H4 (cell line): ENCODE measurements around the gene RCOR2. TPM values are rescaled to one million over a fixed set of nuclear protein-coding genes. Genes with fewer than 3 reads are reported as not detected.
A peak's percentile ranks its signal among the peaks of the same experiment; 100 is the strongest.
"Not testable (repeated sequence)": the region's sequence is repeated elsewhere in the genome, so short reads cannot be mapped to it uniquely, and the experiment has no call there.

Experiments used
- DNase-seq: peaks from one replicate; pipeline ENCODE4 v3.0.0-alpha.2; 2015; ENCODE audit warnings: low spot score
- total RNA-seq: library from RNA; depleted of rRNA; stranded (reverse); fragments of >200 nt; shearing (Covaris generic); gene quantifications from 2 replicates; pipeline ENCODE4 v1.2.3, GENCODE V29; 2014; rRNA removed

The RCOR2 gene
- total RNA-seq, 1 experiment from 2014 or later, result 0.66 TPM

DNA sequence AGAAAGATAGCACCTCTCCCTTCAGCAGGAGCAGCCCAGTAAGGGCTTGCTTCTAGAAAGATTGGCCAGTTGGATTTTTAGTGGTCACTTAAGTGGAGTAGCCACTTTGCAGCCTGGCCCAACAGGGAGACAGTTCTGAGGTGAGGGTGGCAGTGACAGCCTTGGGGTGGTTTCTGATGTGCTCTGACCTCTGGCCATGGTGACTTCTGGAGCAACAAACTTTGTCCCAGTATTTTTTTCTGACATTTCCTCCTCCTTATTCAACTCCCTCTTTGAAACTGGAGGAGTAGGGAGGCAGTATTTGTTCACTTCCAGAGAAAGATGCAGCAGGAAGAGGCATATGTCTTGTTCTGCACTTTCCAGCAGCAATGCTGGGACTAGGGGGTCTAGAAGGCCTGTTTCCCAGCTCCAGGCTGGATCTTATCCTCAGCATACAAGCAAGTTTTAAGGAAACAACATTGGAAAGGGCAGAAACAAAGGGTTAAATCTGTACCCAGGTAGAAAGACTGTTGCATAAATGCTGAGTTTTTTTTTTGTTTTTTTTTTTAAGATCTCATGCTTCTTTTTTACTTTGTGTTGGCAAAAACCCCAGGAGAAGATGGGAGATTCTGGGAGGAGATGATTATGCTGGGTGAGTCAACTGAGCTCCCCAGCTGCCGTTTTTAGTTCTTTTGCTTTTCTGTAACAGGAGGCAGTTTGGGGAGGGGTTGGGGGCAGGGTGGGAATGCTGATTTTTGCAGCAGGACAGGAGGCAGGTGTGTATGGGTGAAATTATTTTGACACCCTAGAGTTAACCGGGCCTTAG lies 37.2 kb downstream of the RCOR2 start:
- no peak for DNase-seq

DNA sequence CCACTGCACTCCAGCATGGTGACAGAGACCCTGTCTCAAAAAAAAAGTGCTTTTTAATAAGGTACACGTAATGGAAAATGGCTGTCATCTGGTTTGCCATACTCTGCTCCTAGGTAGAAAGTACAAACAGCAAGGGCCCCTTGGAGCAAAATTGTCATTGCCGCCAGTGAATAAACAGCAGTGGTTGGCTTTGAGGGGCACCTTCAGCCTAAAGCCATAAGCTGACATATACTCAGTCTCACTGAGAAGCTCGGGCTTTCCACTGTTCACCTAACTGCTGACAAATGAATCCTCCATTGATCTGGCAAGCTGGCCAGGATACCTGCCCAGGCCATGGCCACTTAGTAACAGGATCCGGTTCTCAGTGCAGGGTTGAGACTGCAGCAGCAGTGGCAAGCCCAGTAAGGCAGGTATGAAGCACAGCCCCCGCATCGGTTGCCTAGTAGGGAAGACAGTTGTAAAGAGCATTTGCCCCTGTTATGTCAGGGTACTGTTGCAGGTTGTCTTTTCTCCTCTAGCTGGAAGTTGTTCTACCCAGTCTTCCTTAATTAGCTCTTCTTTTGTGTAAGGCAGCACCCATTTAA lies 39.2 kb downstream of the RCOR2 start:
- DNase-seq, result no peak

DNA sequence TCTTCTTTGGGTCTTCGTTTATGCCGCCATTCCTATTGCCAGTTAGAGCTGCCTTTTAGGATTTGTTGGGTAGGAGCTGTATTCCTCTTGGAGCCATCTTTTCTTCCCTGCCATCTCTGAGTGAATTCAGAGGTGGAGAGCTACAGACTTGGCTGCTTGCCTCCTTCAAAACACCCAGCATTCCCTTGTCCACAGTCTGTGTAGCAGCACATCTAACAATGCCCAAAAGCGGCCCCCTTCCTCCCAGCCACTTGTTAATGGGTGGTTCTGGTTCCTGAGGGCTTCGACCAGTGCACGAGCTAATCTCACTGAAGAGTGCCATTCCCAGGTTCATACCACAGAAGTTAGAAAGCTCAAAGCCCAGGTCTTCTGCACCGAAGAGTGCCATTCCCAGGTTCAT lies 40.3 kb downstream of the RCOR2 start:
- no peak for DNase-seq

DNA sequence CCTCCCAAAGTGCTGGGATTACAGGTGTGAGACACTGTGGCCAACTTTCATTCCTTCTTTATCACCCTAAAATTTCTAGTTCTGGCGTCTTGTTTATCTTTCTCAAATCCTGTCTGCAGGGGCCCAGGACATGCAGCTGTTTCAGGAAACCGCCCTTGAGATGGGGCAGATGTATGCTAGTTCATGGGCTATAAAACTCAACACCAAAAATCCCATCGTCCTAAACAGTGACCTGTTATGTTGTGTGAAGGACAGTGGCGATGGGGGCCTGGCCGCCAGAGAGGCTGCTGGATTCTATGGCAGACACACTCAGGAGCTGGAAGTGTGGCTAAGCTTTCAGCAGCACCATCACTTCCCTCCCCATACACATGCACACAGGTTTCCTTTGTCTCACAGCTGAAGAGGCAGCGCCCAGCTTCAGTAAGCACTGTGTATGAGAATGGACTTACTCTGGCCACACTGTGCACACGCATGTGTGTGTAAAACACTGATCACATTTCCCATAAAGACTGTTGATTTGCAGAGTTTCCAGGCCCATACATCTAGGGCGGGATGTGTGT lies 41.4 kb downstream of the RCOR2 start:
- DNase-seq, result no peak

DNA sequence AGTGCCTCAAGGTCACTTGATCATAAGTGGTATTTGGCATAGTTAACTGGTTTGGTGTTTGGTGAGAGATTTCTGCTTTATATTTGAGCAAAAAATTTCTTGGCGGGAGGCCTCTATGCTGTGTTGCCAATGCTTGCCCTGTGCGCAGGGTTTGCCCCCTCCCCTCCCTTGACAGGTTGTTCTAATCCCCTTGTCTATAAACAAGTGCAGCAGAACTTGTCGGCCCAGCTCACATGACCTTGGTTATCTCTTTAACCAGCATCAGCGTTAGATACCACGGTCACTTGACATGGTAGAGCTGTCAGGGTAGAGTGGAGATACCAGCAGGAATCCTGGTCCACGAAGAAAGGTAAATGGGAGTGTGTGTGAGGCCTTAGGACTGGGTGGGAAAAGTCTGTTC lies 42.5 kb downstream of the RCOR2 start:
- DNase-seq, result no peak

DNA sequence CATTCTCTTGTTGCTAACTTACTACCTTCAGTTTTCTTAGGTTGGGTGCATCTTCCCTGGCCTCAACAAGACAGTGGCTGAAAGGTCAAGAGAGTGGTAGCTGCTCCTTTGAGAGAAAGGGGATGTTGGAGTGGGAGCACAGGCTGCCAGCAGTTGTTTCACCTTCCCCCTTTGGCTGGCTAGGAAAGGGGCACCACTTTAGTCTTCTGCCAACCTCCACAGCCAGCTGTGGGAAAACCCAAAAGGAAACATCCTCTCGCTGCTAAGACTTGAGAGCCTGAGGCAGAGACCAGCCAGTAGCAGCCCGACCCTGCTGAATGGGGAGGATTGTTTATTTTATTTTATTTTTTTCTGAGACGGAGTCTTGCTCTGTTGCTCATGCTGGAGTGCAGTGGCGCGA lies 43.7 kb downstream of the RCOR2 start:
- DNase-seq, result no peak

DNA sequence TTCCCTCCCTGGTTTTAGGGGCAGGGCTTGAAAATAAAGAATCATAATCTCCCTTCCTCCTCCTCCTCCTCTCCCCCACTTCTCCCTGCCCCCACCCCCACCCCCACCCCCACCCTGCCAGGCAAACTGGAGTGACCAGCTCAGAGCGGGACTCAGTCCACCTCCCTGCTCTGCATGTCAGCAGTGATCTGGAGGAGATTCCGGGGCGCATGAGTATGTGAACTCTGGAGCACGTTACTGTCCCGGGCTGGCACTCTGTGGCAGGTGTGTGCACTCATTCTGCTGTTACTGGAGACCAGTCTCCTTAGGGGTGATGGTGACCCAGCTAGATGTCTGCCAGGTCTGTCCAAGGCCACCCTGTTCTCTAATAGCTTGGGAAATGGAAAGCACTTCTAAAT lies 44.2 kb downstream of the RCOR2 start:
- no peak for DNase-seq

DNA sequence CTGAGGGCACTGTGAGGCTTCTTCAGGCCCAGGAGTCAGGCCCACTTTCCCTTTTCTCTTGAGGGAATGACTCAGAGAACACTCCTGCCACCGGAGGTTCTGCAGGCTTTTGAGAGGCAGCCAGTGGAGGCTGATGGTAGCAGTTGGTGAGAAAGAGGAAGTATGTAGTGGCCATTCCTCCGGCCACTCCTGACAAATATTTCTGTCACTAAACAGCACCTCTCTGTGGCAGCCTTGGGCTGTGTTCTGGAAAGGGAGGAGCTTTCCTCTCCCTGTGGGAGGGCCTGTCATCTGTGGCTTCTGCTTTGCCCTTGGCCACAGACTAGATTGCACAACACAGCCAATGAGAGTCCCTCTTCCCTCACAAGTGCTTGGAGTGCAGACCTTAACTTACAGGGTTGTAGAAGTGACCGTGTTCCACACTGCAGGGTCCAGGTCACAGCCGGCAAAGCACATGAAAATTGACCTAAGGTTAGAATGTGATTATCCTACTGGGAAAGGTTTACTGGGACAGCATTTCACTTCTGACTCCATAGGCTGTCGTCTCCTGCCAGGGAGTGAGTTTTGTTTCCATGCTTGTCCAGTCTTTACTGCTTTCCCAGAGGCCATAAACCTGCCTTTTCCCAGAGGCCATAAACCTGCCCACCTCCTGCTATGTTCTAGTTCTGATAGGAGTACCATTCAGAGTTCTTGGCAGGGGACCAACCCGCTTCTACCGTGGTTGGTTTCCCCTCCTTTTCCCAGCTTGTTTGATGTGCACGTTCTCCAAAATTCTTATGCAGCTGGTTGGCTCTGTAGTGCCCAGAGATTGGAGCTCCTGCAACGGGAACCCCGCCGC lies 44.8 kb downstream of the RCOR2 start:
- peak; percentile 91 for DNase-seq

DNA sequence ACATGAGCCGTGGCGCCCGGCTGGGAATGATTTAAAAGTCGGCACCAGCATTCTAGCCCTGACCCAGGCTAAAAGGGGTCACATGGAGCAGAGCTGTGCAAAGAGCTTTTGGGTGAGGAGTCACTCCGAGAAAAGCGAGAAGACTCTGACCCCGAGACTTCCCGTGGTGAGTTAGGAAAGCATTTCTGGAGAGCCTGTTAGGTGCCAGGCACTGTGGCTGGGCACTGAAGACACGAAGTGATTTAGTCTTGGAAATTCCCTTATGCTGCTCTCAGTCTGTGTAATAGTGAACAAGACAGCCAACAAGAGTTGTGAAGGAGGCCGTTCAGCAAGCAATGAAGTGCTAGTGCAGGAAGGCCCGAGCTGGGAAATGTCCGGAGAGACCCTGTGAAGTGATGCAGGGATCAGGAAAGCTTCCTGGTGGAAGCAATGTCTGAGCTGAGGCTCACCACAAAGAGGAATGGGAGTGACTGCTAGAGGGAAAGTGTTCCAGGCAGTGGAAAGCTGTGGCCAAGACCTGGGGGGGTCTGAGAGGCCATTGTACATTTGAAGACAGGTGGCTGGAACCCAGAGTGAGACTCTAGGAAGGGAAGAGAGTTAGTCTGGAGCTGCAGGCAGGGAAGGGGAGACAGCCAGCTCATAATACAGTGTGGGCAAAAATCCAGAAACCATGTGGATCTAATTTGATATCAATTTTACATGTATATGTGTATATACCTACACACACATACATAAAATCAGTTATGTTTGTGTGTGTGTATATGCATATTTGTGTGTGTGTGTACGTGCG lies 46.4 kb downstream of the RCOR2 start:
- DNase-seq, result no peak

DNA sequence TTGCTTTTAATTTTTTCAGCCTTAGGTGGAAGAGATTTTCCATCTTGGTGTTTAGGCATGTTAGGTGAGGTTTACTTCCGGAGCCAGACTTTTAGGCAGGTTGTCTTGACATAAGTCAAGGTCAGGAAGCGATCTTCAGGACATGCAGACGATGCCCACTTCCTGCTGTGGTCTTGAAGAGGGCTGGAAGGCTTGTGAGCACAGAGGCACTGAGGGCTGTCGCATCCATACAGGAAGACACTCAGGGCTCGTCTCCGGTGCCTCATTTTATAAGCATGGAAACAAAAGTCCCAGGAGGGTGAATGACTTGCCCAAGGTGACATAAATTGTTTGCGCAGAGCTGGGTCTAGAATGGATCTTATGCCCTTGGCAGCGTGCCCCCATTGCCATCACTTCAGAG lies 47.3 kb downstream of the RCOR2 start:
- no peak for DNase-seq

DNA sequence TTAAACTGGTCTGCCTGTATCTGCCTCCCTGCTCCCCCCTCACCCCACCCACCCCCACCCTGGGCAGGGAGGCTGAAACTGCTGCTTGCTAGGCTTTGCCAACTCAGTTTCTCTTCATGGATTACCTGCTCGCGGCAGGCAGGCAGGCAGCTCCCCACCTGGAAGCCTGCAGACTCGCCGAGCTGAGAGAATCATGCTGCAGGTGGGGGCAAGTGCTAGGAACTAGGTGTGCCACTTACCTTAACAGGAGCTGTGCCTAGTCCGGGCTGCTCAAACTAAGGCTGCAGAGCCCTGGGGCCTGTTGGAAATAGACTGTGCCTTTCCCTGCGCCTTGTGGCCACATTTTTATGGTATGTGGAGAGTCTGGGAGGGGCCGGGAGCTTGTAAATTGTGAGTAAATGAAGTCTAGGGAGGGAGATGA lies 47.8 kb downstream of the RCOR2 start:
- no peak for DNase-seq

DNA sequence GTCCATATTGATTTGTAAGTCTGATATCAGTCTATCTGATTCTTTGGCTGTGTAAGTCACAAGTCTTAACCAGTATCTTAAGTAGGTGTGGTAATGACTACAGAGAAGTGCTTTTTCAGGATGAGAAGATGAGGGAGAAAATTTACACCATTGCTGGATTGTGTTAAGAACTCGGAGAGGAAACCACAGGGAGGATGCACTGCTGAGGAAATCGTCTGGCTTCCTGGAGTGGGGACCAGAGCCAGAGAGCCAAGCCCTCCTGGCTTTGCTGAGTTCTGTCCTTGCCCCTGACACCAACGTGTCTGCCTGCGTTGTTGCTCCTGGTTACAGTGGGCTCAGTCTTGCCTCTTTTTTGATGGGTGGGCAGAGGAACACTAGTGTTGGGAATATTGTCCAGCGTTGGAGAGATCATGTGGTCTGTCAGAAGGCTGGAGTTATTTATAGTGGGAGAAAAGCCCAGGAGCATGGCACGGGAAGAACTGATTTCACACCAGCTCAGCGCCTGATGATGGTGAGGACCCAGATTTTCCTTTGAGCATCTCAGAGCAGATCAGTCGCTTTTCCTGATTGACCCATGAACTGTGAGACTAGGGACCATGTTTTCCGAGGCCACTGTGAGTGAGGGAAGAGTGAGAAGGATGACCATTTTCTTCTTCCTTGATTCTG lies 48.4 kb downstream of the RCOR2 start:
- no peak for DNase-seq

DNA sequence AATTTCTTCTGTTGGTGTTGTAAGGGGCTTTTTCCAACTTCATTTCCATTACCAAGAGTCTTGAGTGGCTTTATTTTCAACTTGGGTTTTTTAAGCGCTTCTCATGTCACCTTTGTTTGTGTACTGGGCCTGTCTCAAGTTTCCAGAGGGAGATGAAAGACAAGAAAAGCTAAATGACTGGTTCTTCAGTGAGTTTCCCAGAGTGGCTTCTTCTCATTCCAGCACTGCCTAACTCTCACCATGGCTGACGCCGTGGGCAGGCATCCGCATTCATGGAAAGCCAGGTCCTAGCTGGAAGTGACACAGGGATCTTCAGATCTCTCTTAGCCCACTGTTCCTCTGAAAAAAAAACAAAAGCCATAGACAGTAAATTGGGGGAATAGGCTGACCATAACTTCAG lies 49.5 kb downstream of the RCOR2 start:
- DNase-seq, result no peak

DNA sequence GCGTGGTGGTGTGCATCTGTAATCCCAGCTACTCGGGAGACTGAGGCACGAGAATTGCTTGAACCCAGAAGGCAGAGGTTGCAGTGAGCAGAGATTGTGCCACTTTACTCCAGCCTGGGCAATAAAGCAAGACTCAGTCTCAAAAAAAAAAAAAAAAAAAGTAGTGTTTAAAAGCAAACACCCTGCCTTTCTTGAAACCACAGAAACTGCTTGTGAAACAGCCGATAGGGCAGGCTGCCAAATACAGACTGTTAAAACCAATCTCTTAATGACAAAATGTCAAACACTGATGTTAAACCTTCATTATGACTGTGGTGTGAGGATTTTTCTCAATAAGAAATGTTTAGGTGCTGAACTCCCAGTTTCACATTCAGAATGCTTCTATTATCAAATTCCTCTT lies 50.8 kb downstream of the RCOR2 start:
- DNase-seq, result peak; percentile 39

DNA sequence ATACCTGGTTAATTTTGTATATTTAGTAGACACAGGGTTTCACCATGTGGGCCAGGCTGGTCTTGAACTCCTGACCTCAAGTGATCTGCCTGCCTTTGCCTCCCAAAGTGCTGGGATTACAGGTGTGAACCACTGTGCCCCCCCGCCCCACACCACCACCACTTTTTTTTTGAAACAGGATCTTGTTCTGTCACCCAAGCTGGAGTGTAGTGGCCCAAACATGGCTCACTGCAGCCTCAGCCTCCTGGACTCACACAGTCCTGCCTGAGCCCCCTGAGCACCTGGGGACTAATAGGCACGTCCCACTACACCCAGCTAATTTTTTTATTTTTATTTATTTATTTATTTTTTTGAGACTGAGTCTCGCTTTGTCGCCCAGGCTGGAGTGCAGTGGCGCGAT lies 53.3 kb downstream of the RCOR2 start:
- DNase-seq, result not testable (repeated sequence)

DNA sequence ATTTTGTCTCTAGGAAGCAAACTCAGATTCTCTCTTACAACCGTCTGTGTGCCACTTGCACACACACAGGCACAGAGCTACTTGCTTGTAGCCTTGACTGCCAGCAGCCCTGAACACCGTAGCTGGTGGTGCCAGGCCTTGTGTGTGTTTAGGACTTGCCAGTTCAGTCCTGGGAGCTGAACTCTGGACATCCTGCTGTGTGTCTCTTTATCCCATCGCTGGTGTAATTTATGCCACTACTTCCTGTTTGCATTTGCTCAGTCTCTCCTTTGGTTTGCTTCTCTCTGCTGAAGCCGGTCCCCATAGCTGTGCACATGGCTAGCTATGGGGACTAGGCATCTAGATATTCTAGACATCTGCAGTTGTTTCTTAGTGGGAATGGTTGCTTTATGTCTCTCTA lies 54.0 kb downstream of the RCOR2 start:
- no peak for DNase-seq

Other genes with a start within 250 kb of the RCOR2 start
- gene ATL3, start 245.8 kb downstream of the RCOR2 start, total RNA-seq, result 48.5 and 58.5 TPM in 2 replicates
- 50.9 and 78.6 TPM in 2 replicates for gene RTN3, start 235.7 kb downstream of the RCOR2 start, total RNA-seq
- 5.6 and 6.3 TPM in 2 replicates for gene ZFTA, start 148.4 kb downstream of the RCOR2 start, total RNA-seq
- 13.1 and 14.4 TPM in 2 replicates for gene SPINDOC, start 103.7 kb downstream of the RCOR2 start, total RNA-seq
- 8.2 and 10.1 TPM in 2 replicates for gene MARK2, start 78.1 kb downstream of the RCOR2 start, total RNA-seq
- gene NAA40, start 21.8 kb upstream of the RCOR2 start, total RNA-seq, result 6.1 and 10.5 TPM in 2 replicates
- gene COX8A, start 57.5 kb upstream of the RCOR2 start, total RNA-seq, result 745 and 794 TPM in 2 replicates
- 48.9 and 69.0 TPM in 2 replicates for gene OTUB1, start 69.3 kb upstream of the RCOR2 start, total RNA-seq
- 0.80 and 1.4 TPM in 2 replicates for gene FLRT1, start 118.8 kb upstream of the RCOR2 start, total RNA-seq
- gene MACROD1, start 248.9 kb upstream of the RCOR2 start, total RNA-seq, result 4.7 and 5.1 TPM in 2 replicates